T-helper 2 cell treated with Interferon-gamma antibody and Interleukin-4, amounts not matched to agents 5 μg/mL and 100 μg/mL, for 36 hours (primary cell): ENCODE results near the gene GRIK2.

ENCODE experiments used
- DNase-seq: peaks from one replicate; pipeline ENCODE4 v3.0.0; 2021; ENCODE audit warnings: low spot score
- H3K27ac Mint-ChIP-seq: one replicate; pipeline ENCODE4 v1.8.0; 2021; ENCODE audit warnings: mild to moderate bottlenecking, mixed read lengths
- H3K27me3 Mint-ChIP-seq: one replicate; pipeline ENCODE4 v1.8.0; 2021; ENCODE audit warnings: low read depth, mixed read lengths
- H3K36me3 Mint-ChIP-seq: one replicate; pipeline ENCODE4 v1.8.0; 2021; ENCODE audit warnings: low read depth, mixed read lengths
- H3K4me1 Mint-ChIP-seq: one replicate; pipeline ENCODE4 v1.8.0; 2021; ENCODE audit warnings: low read depth, mixed read lengths
- H3K4me3 Mint-ChIP-seq: one replicate; pipeline ENCODE4 v1.8.0; 2022; ENCODE audit warnings: mild to moderate bottlenecking, moderate library complexity, mixed read lengths
- H3K9me3 Mint-ChIP-seq: one replicate; pipeline ENCODE4 v1.8.0; 2021; ENCODE audit warnings: mixed read lengths

The GRIK2 gene

DNA sequence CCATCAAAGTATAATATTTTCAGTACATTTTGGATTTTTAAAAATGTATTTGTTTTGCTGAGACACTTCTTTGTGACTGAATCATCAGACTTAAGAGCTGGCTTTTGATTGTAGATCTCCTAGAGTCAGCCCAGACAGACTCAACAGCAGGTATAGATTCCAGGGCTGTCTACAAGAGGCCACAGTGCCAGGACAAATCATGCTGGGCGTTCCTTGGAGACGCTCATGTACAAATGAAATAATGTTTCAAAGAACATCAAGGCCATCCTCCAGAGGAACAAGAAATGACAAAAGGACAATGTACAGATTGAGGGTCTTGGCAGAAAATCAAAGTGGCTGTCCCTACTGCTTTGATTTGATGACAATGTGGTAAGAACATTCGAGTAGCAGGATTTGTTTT, 369.3 kb downstream of the GRIK2 start:
- no peaks in the 10 kb centered on the region for H3K27me3 Mint-ChIP-seq
- H3K4me3 Mint-ChIP-seq = no peak overlapping the region
- no peak for DNase-seq
- no peaks in the 10 kb centered on the region for H3K9me3 Mint-ChIP-seq
- no peaks in the 10 kb centered on the region for H3K4me1 Mint-ChIP-seq
- no peaks in the 10 kb centered on the region for H3K36me3 Mint-ChIP-seq
- no peak overlapping the region for H3K27ac Mint-ChIP-seq

DNA sequence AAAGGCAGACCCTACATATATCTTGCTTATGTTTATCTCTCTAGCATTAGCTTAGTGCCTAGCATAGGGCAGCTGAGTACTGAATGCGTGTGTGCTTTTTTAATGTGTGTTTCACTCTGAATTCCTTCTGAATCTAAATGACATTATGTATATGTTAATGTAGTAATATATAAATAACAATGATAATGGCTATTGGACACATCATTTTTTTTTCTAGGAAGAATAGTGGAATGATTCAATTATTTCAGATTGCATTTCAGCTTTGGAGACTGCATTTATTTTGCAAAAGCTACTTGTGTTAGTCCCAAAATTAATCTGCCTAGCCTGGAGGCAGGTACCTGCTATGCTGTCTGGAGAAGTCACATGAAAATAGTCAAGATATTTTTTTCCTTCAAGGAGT, 371.8 kb downstream of the GRIK2 start:
- H3K9me3 Mint-ChIP-seq = no peaks in the 10 kb centered on the region
- no peak for DNase-seq
- H3K4me3 Mint-ChIP-seq = no peak overlapping the region
- no peak overlapping the region for H3K27ac Mint-ChIP-seq
- H3K27me3 Mint-ChIP-seq = no peaks in the 10 kb centered on the region
- no peaks in the 10 kb centered on the region for H3K4me1 Mint-ChIP-seq
- no peaks in the 10 kb centered on the region for H3K36me3 Mint-ChIP-seq

DNA sequence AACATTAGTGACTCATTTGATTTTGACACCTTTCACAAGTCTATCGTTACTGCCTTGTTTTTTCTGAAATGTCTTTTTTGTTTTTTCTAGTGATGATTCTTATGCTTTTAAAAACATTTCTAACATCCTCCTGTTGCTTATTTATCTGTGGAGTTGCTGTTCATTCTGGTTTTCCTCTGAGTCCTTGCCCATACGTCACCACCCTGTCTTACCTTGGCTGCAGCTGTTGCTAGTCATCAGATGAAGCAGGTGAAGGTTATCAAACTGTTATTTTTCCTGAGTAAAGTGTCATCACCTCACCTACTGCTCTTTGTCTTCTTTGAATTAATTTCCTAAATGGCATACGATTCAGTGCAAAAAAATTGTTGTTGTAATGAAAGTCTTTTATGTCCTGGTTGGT, 376.6 kb downstream of the GRIK2 start:
- Mint-ChIP-seq H3K27me3 (no peaks in the 10 kb centered on the region), H3K36me3 (no peaks in the 10 kb centered on the region), H3K4me1 (no peaks in the 10 kb centered on the region), H3K4me3 (no peak overlapping the region), H3K27ac (no peak overlapping the region), H3K9me3 (no peaks in the 10 kb centered on the region)
- no peak for DNase-seq

DNA sequence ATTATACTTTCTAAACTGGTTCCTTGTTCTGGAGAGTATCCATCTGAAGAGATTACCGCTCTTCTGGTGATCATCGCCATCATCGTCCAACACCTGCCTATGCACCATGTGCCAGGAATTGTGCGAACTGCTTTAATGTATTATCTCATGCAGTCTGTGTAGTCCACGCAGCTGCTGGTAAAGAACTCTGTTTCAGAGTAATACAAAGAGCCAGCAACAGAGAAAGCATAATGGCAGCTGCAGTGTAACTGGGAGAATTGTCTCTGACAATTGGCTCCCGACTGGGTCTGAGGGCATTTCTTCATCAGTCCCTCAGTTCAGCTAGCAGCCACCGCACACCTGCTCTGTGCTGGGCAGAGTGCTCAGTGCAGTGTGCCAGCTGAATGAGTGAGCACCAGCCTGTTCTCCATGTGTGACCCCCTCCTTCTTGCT, 383.4 kb downstream of the GRIK2 start:
- Mint-ChIP-seq H3K9me3 (no peaks in the 10 kb centered on the region), H3K27ac (no peak overlapping the region), H3K4me3 (no peak overlapping the region), H3K4me1 (no peaks in the 10 kb centered on the region), H3K36me3 (no peaks in the 10 kb centered on the region), H3K27me3 (no peaks in the 10 kb centered on the region)
- DNase-seq = no peak

DNA sequence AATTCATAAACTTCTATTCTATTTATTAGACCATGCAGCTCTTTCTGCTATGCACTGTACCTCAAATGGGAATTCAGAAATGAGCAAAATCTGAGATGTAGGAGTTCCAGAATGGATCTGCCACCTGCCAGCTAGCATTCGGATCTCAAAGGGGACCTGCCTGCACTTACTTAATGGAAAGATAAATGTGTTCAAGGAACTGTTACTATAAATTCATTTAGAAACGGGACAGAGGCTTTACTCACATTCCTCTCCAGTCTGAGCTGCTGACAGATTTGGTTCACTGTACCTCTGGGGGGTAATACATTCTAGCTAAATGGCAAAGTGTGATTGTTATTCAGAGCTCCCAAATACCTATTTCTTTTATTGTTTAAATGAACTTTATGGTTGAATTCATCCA, 384.1 kb downstream of the GRIK2 start:
- Mint-ChIP-seq H3K27me3 (no peaks in the 10 kb centered on the region), H3K4me3 (no peak overlapping the region)

DNA sequence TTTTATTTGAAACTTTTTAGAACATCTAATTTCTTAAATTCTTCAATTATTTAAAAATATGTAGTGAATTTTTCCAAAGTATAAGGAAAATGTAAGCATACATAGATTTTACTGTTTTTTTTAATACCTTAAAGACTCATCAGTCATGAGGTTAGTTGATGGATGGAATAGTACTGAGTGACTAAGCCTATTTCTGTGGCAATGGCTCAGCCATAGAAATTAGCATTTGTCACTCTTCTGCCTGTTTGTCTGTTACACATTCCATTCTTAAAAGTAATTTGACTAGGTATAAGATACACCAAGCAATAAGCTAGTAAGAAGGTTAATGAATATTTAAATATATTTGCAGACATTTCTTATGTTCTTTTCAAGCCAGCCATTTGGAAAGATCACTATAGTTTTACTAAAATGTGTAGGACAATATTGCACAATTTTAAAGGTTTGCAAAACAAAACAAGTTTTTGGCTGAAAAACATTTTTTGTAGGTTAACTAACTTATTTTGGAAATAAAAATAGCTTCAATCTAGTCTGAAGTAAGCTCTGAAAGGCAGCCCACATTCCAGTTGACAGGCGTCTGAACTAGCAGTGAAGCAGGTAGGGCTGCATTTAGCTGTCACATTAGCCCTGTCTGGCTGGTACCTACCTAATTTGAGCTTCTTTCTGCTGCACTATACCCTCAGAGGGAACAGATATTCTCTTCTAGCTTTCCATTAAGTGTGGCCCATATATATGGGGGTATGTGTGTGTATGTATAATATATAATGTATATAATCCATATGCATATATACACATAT, 385.7 kb downstream of the GRIK2 start:
- H3K27ac Mint-ChIP-seq = no peak overlapping the region
- no peaks in the 10 kb centered on the region for H3K4me1 Mint-ChIP-seq
- no peak overlapping the region for H3K4me3 Mint-ChIP-seq
- no peaks in the 10 kb centered on the region for H3K9me3 Mint-ChIP-seq
- no peak for DNase-seq
- no peaks in the 10 kb centered on the region for H3K27me3 Mint-ChIP-seq
- no peaks in the 10 kb centered on the region for H3K36me3 Mint-ChIP-seq

More for the DNA sequence above, 384.1 kb downstream of the GRIK2 start:
- Mint-ChIP-seq H3K36me3 (no peaks in the 10 kb centered on the region), H3K27ac (no peak overlapping the region), H3K4me1 (no peaks in the 10 kb centered on the region), H3K9me3 (no peaks in the 10 kb centered on the region)
- DNase-seq = no peak

DNA sequence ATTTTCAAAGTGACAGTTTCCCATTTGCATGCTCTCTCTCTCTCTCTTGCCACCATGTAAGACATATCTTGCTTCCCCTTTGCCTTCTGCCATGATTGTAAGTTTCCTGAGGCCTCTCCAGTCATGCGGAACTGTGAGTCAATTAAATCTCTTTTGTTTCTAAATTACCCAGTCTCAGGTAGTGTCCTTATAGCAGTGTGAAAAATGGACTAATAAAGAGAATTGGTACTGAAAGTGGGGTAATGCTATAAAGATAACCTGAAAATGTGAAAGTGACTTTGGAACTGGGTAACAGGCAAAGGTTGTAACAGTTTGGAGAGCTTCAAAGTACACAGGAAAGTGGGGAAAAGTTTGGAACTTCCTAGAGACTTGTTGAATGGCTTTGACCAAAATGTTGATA, 389.8 kb downstream of the GRIK2 start:
- H3K27me3 Mint-ChIP-seq = no peaks in the 10 kb centered on the region
- DNase-seq = no peak
- no peak overlapping the region for H3K27ac Mint-ChIP-seq
- H3K4me3 Mint-ChIP-seq = no peak overlapping the region
- no peaks in the 10 kb centered on the region for H3K4me1 Mint-ChIP-seq
- H3K9me3 Mint-ChIP-seq = peaks cover 7% of the 10 kb centered on the region
- H3K36me3 Mint-ChIP-seq = no peaks in the 10 kb centered on the region

DNA sequence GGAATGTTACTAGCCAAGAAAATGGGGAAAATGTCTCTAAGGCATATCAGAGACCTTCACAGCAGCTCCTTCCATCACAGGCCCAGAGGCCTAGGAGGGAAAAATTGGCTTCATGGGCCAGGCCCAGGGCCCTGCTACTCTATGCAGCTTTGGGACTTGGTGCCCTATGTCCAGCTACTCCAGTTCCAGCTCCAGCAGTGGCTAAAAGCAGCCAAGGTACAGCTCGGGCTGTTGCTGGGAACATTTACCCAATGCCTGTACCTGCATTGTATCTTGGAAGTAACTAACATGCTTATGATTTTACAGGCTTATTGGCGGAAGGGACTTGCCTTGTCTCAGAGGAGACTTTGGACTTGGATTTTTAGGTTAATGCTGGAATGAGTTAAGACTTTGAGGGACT, 390.6 kb downstream of the GRIK2 start:
- Mint-ChIP-seq H3K4me1 (no peaks in the 10 kb centered on the region), H3K4me3 (no peak overlapping the region), H3K27ac (no peak overlapping the region), H3K27me3 (no peaks in the 10 kb centered on the region), H3K9me3 (peaks cover 7% of the 10 kb centered on the region), H3K36me3 (no peaks in the 10 kb centered on the region)
- DNase-seq = no peak

DNA sequence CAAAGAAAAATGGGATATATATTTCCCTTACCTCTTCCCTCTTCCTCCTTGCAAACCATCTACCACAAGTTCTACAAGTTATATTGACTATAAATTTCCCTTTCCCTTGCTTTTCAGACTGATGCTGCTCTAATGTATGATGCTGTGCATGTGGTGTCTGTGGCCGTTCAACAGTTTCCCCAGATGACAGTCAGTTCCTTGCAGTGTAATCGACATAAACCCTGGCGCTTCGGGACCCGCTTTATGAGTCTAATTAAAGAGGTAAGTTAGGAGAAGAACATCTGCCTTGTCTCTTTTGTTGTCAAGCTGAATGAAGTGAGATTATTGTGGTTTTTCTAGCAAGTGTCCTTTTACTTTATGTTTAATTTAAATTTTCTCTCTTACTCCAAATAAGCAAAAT, 406.0 kb downstream of the GRIK2 start:
- no peaks in the 10 kb centered on the region for H3K27me3 Mint-ChIP-seq
- no peak for DNase-seq
- no peaks in the 10 kb centered on the region for H3K4me1 Mint-ChIP-seq
- H3K4me3 Mint-ChIP-seq = no peak overlapping the region
- H3K27ac Mint-ChIP-seq = no peak overlapping the region
- H3K36me3 Mint-ChIP-seq = no peaks in the 10 kb centered on the region
- H3K9me3 Mint-ChIP-seq = peaks cover 5% of the 10 kb centered on the region

DNA sequence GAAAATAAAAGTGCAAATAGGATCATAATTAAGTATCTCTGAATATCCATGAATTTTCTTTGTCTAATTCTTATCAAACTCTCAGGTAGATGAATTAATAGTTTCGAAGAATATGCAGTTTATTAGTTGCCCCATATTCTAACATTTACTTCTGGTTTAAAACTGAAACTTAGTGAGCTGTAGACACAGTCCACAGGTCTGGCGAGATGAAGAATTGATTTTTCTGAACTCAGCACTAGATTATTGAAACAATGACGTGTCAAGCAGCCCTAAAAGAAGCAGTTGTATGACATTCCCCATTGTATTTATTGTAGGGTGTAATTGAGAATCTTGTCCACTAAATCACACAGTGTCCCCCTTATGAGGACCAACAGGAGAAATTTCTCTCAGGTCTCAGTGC, 407.1 kb downstream of the GRIK2 start:
- no peaks in the 10 kb centered on the region for H3K4me1 Mint-ChIP-seq
- no peak overlapping the region for H3K4me3 Mint-ChIP-seq
- H3K36me3 Mint-ChIP-seq = no peaks in the 10 kb centered on the region
- no peaks in the 10 kb centered on the region for H3K9me3 Mint-ChIP-seq
- no peak overlapping the region for H3K27ac Mint-ChIP-seq
- no peak for DNase-seq
- H3K27me3 Mint-ChIP-seq = no peaks in the 10 kb centered on the region

DNA sequence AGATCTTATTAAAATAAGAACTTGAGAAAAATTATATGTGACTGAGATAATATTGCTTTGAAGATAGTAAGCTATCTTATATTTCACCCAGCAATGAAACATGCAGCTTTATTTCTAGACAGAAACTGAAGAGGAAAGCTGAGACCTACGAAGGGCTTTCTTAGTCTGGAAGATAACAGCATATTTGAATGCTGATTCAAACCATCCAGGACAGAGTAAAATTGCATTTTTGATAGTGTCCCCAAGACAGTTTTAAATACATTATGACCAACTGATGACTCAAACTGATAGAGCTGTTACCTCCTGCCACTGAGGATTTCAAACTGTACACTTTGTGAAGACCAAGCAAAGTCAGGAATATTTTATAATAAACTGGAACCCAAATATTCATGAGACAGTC, 409.6 kb downstream of the GRIK2 start:
- Mint-ChIP-seq H3K9me3 (no peaks in the 10 kb centered on the region), H3K4me1 (no peaks in the 10 kb centered on the region), H3K27ac (no peak overlapping the region), H3K27me3 (no peaks in the 10 kb centered on the region), H3K4me3 (no peak overlapping the region), H3K36me3 (no peaks in the 10 kb centered on the region)
- DNase-seq = no peak

DNA sequence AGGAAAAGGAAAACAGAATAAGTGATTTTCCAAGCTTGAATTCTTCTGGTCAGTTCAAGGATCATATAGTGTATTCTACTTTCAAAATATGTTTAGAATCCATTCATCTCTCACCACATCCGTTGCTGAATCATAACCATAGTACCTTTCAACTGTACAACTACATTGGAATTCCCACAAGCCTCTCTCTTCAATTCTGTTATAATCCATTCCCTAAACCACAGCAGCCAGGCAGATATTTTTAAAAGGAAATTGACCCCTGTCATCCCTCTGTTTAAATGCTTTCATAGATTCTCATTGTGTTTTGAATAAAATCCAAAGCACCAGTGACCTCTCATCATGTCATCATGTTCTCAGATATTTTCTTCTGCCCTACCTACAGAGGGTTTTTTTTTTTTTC, 412.7 kb downstream of the GRIK2 start:
- no peaks in the 10 kb centered on the region for H3K4me1 Mint-ChIP-seq
- no peak overlapping the region for H3K4me3 Mint-ChIP-seq
- no peaks in the 10 kb centered on the region for H3K36me3 Mint-ChIP-seq
- H3K27me3 Mint-ChIP-seq = no peaks in the 10 kb centered on the region
- no peak for DNase-seq
- no peak overlapping the region for H3K27ac Mint-ChIP-seq
- no peaks in the 10 kb centered on the region for H3K9me3 Mint-ChIP-seq

DNA sequence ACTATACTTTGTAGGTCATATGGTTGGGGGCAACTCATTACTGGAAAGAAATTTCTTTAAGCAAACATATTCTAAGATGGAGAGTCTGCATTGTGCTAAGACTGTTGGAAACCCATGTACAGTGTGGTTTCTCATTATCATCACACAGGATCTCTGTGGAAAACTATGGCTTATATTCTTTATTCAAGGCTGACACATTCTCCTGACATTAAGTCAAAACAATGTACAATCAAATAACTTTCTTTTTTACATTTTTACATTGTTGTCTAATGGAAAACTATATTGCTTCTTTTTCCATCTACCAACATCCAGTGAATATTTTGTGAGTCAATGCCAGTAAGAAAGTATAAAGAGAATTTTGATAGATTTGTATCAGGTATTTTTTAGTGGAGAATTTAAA, 417.6 kb downstream of the GRIK2 start:
- Mint-ChIP-seq H3K4me3 (no peak overlapping the region), H3K9me3 (no peaks in the 10 kb centered on the region), H3K27ac (no peak overlapping the region), H3K36me3 (no peaks in the 10 kb centered on the region), H3K27me3 (no peaks in the 10 kb centered on the region), H3K4me1 (no peaks in the 10 kb centered on the region)
- DNase-seq = no peak

DNA sequence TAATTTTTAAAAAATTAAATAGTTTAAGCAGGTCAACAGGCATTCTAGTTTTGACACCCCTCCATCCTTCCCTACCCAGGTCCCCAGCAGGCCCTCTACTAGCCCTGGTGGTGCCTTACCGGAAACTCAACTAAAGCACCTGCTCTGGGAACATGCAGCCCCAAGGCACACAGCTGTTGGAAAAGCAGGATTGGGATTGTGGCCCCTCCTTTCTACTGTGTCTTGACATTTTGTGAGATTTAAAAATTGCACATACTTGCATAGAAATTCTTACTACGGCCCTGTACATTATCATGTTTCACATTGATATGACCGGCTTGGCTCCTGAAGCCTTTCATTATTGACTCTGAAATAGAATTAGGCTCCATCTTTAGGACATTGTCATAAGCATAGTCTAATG, 423.2 kb downstream of the GRIK2 start:
- no peaks in the 10 kb centered on the region for H3K9me3 Mint-ChIP-seq
- H3K4me3 Mint-ChIP-seq = no peak overlapping the region
- DNase-seq = no peak
- no peaks in the 10 kb centered on the region for H3K36me3 Mint-ChIP-seq
- no peaks in the 10 kb centered on the region for H3K4me1 Mint-ChIP-seq
- no peaks in the 10 kb centered on the region for H3K27me3 Mint-ChIP-seq
- H3K27ac Mint-ChIP-seq = no peak overlapping the region

DNA sequence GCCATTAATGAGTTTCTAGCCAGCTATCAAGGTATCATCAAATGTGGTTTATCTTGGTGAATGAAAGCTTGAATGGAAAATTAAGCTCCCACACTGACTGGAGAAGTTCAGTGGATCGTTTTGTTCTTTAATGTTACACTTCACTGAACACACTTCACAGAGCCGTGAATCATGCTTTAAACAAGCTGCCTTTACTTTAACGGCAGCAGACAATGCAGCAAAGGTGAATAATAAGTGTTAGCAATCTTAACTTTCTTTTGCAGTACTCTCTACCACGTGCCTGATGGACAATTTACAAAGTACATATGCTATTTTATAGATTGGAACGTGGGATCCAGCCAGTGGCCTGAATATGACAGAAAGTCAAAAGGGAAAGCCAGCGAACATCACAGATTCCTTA, 424.5 kb downstream of the GRIK2 start:
- H3K4me3 Mint-ChIP-seq = no peak overlapping the region
- no peak for DNase-seq
- no peaks in the 10 kb centered on the region for H3K4me1 Mint-ChIP-seq
- H3K27me3 Mint-ChIP-seq = no peaks in the 10 kb centered on the region
- H3K36me3 Mint-ChIP-seq = no peaks in the 10 kb centered on the region
- H3K9me3 Mint-ChIP-seq = no peaks in the 10 kb centered on the region
- H3K27ac Mint-ChIP-seq = no peak overlapping the region
